KMS-11 (cell line): ENCODE results near the gene NCAPG.

Experiments
- H2AFZ ChIP-seq: fragments of 200-600 bp; sonication (generic); 2 replicates; pipeline ENCODE4 v1.6.1; 2016; ENCODE audit warnings: antibody characterized with exemption, mixed run types, low read depth
- H3K27ac ChIP-seq: fragments of 200-600 bp; sonication (generic); 2 replicates; pipeline ENCODE4 v1.6.1; 2016; ENCODE audit warnings: mild to moderate bottlenecking, mixed run types
- H3K27me3 ChIP-seq: fragments of 200-600 bp; sonication (generic); 2 replicates; pipeline ENCODE4 v1.6.1; 2017; ENCODE audit warnings: mild to moderate bottlenecking, low read depth, mixed run types, moderate library complexity; ENCODE audit not compliant: insufficient read depth
- H3K36me3 ChIP-seq: fragments of 200-600 bp; sonication (generic); 2 replicates; pipeline ENCODE4 v1.6.1; 2017; ENCODE audit warnings: mild to moderate bottlenecking, mixed run types; ENCODE audit not compliant: insufficient read depth
- H3K4me1 ChIP-seq: fragments of 200-600 bp; sonication (generic); 2 replicates; pipeline ENCODE4 v1.6.1; 2016; ENCODE audit warnings: mild to moderate bottlenecking, low read depth, mixed run types; ENCODE audit not compliant: poor library complexity, severe bottlenecking
- H3K4me2 ChIP-seq: fragments of 200-600 bp; sonication (generic); 2 replicates; pipeline ENCODE4 v1.7.0; 2016; ENCODE audit warnings: mild to moderate bottlenecking, mixed run types
- H3K4me3 ChIP-seq: fragments of 200-600 bp; sonication (generic); IDR thresholded peaks from 2 replicates; pipeline ENCODE4 v1.6.1; 2017; ENCODE audit warnings: low read depth, low read length, mixed read lengths; ENCODE audit not compliant: insufficient read depth
- H3K79me2 ChIP-seq: fragments of 200-600 bp; sonication (generic); 2 replicates; pipeline ENCODE4 v1.6.1; 2016; ENCODE audit warnings: low read depth, mixed run types; ENCODE audit not compliant: insufficient read depth
- H3K9ac ChIP-seq: fragments of 200-600 bp; sonication (generic); 2 replicates; pipeline ENCODE4 v1.6.1; 2016; ENCODE audit warnings: mild to moderate bottlenecking, mixed run types
- H4K20me1 ChIP-seq: fragments of 200-600 bp; sonication (generic); 2 replicates; pipeline ENCODE4 v1.6.1; 2016; ENCODE audit warnings: mild to moderate bottlenecking, mixed run types; ENCODE audit not compliant: insufficient read depth
- CTCF ChIP-seq: fragments of 200-600 bp; sonication (generic); conservative IDR thresholded peaks from 2 replicates; pipeline ENCODE4 v1.6.1; 2017; ENCODE audit warnings: low read depth, mild to moderate bottlenecking, antibody characterized with exemption, low read length, moderate library complexity, mixed read lengths

The NCAPG gene

GRCh38 chr4:17780501-17781299 is 30.1 kb upstream of the NCAPG start:
- H3K4me3 ChIP-seq: no peak overlapping the region

GRCh38 chr4:17781300-17782287 is 29.2 kb upstream of the NCAPG start, which contains the start of gene FAM184B:
TSS of gene FAM184B (minus strand) at chr4:17781621. CDS start at chr4:17781299, 322 bp downstream.
- no peak for TF ChIP-seq CTCF
- H3K4me2 ChIP-seq: no peak within 1 kb of the TSS
- H4K20me1 ChIP-seq: no peaks in the 10 kb centered on the region
- no peaks in the 10 kb centered on the region for H3K36me3 ChIP-seq
- no peak within 1 kb of the TSS for H3K4me3 ChIP-seq
- H3K27me3 ChIP-seq: no peaks in the 10 kb centered on the region
- H3K79me2 ChIP-seq: no peaks in the 10 kb centered on the region
- H3K9ac ChIP-seq: no peak within 1 kb of the TSS
- no peak within 1 kb of the TSS for H2AFZ ChIP-seq
- H3K27ac ChIP-seq: no peak within 1 kb of the TSS
- no peaks in the 10 kb centered on the region for H3K4me1 ChIP-seq

More at GRCh38 chr4:17780501-17781299, 30.1 kb upstream of the NCAPG start:
- Histone ChIP-seq H3K36me3 (no peaks in the 10 kb centered on the region), H3K27me3 (no peaks in the 10 kb centered on the region), H4K20me1 (no peaks in the 10 kb centered on the region), H3K4me1 (no peaks in the 10 kb centered on the region), H3K79me2 (no peaks in the 10 kb centered on the region), H2AFZ (no peak overlapping the region), H3K27ac (no peak overlapping the region), H3K4me2 (no peak overlapping the region), H3K9ac (no peak overlapping the region)
- no peak for TF ChIP-seq CTCF

- H3K9ac ChIP-seq: no peak overlapping the region
- no peak overlapping the region for H3K4me3 ChIP-seq
- no peak overlapping the region for H2AFZ ChIP-seq
- H4K20me1 ChIP-seq: no peaks in the 10 kb centered on the region
- H3K36me3 ChIP-seq: no peaks in the 10 kb centered on the region
- TF ChIP-seq CTCF: no peak
- no peaks in the 10 kb centered on the region for H3K4me1 ChIP-seq
- H3K27me3 ChIP-seq: no peaks in the 10 kb centered on the region
- no peak overlapping the region for H3K27ac ChIP-seq
- no peak overlapping the region for H3K4me2 ChIP-seq
- no peaks in the 10 kb centered on the region for H3K79me2 ChIP-seq
Observed at GRCh38 chr4:17785858-17786257, 24.9 kb upstream of the NCAPG start.

- no peak overlapping the region for H3K27ac ChIP-seq
- H3K4me3 ChIP-seq: no peak overlapping the region
- H2AFZ ChIP-seq: no peak overlapping the region
- H3K9ac ChIP-seq: no peak overlapping the region
- H3K4me1 ChIP-seq: no peaks in the 10 kb centered on the region
- no peaks in the 10 kb centered on the region for H3K27me3 ChIP-seq
- no peak overlapping the region for H3K4me2 ChIP-seq
- no peak for TF ChIP-seq CTCF
- no peaks in the 10 kb centered on the region for H3K36me3 ChIP-seq
- H4K20me1 ChIP-seq: no peaks in the 10 kb centered on the region
- H3K79me2 ChIP-seq: no peaks in the 10 kb centered on the region
Observed at GRCh38 chr4:17786567-17786966, 24.2 kb upstream of the NCAPG start.
